Heart left ventricle (tissue), 13 donors: Measurements from ENCODE around the gene KLF7.

Source experiments
- POLR2A ChIP-seq, 2 donors: fragments of 450-650 bp; IDR thresholded peaks; one replicate each; pipeline ENCODE4 v1.6.1; 2017; ENCODE audit warnings: antibody characterized with exemption in 2 of 2, mild to moderate bottlenecking in 2 of 2, moderate library complexity in 2 of 2
- TF ChIP-seq, protein P1 (sequence below), 12 donors: fragments of 200-600 bp; sonication (generic) in 4 of 12; IDR thresholded peaks; one replicate each; pipeline versions ENCODE4 v1.5.0 to v1.8.0; 2018 to 2022; ENCODE audit warnings: antibody characterized with exemption in 12 of 12, mild to moderate bottlenecking in 5 of 12
- donor health status: ischemic (EF 13 %, LVEDD 7.1; RV severe dilation, severe dysfunction).
- donor health status: DM: no; HTN: yes; CAD: no.
- donor health status: DM: no; HTN: no; CAD: no.
- donor health status: ischemic (EF 25% LVEDD 6.9; RV normal size, moderate dysfunction).
- donor health status: ischemic (EF 25% LVEDD 5.7; RV mildly dilated, moderate dysfunction).
- donor health status: ischemic (EF 35%, LVEDD 5.7; RV mildly dilated, moderate dysfunction).
- donor health status: nonischemic (EF 11% LVEDD 7.7; RV severe dilation, severe dysfunction).
- donor health status: DM: yes; HTN: yes; CAD: no.
- donor health status: PGD.
- donor health status: ischemic (EF 29% LVEDD 5.4; RV normal size, mild dysfunction).
- donor health status: nonischemic (EF 23%, LVEDD 6.1; RV moderate dilation, normal function).

GRCh38 chr2:207157162-207157481 lies 8.6 kb downstream of the KLF7 start:
- TF ChIP-seq, protein P1, sequence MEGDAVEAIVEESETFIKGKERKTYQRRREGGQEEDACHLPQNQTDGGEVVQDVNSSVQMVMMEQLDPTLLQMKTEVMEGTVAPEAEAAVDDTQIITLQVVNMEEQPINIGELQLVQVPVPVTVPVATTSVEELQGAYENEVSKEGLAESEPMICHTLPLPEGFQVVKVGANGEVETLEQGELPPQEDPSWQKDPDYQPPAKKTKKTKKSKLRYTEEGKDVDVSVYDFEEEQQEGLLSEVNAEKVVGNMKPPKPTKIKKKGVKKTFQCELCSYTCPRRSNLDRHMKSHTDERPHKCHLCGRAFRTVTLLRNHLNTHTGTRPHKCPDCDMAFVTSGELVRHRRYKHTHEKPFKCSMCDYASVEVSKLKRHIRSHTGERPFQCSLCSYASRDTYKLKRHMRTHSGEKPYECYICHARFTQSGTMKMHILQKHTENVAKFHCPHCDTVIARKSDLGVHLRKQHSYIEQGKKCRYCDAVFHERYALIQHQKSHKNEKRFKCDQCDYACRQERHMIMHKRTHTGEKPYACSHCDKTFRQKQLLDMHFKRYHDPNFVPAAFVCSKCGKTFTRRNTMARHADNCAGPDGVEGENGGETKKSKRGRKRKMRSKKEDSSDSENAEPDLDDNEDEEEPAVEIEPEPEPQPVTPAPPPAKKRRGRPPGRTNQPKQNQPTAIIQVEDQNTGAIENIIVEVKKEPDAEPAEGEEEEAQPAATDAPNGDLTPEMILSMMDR (IDR thresholded peaks at IDR 0.05) = no peak
- TF ChIP-seq POLR2A (IDR thresholded peaks at IDR 0.05) = no peak
